Fibroblast of pulmonary artery (primary cell): ENCODE measurements around the gene ZNF407.

Experiments
- DNase-seq: peaks from one replicate; pipeline ENCODE4 v3.0.0-alpha.2; 2010; ENCODE audit warnings: low read depth
- H3K4me3 ChIP-seq: replicated peaks from 2 replicates; pipeline ENCODE4 v1.5.1; 2011; ENCODE audit warnings: low read depth, mild to moderate bottlenecking, control low read depth, low read length, moderate library complexity
- TF ChIP-seq, protein P1 (sequence below): IDR thresholded peaks from 2 replicates; pipeline ENCODE4 v1.5.1; 2011; ENCODE audit warnings: mild to moderate bottlenecking, control low read depth, low read length, inconsistent platforms; ENCODE audit errors: missing control alignments

Gene ZNF407

DNA sequence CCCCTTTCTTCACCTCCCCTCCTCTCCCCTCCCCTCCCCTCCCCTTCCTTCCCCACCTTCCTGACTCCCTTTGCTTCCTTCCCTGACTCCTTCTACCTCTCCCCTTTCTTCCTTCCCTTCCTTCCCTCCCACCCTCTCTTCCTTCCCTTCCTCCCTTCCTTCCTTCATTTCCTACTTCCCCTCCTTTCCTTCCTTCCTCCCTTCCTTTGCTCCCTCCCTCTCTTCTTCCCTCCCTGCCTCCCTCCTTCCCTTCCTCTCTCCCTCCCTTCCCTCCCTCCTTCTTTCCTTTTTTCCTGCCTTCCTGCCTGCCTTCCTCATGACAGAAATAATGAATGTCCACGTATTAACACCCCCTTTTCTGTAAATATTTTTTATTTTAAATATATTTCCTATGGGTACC, 260.2 kb downstream of the ZNF407 start:
- no peak for DNase-seq
- TF ChIP-seq, protein P1, sequence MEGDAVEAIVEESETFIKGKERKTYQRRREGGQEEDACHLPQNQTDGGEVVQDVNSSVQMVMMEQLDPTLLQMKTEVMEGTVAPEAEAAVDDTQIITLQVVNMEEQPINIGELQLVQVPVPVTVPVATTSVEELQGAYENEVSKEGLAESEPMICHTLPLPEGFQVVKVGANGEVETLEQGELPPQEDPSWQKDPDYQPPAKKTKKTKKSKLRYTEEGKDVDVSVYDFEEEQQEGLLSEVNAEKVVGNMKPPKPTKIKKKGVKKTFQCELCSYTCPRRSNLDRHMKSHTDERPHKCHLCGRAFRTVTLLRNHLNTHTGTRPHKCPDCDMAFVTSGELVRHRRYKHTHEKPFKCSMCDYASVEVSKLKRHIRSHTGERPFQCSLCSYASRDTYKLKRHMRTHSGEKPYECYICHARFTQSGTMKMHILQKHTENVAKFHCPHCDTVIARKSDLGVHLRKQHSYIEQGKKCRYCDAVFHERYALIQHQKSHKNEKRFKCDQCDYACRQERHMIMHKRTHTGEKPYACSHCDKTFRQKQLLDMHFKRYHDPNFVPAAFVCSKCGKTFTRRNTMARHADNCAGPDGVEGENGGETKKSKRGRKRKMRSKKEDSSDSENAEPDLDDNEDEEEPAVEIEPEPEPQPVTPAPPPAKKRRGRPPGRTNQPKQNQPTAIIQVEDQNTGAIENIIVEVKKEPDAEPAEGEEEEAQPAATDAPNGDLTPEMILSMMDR: no peak
- no peak overlapping the region for H3K4me3 ChIP-seq

DNA sequence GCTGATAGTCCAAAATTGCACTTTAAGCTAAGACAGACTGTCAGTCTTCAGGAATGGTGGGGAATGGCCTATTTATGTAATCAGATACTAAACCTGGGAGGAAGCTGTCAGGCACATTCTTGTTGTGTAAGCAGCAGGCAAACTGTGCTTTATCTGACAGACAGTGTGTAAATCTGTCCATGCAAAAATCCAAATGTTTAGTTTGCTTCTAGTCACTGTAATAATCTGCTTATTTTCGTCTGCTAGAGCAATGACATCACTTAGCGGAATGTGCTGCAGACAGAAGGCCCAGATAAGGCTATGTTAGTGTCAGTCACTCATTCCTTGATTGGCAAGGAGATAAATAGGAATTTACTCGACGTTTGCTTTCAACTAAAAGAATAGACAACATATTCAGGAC, 263.5 kb downstream of the ZNF407 start:
- H3K4me3 ChIP-seq: no peak overlapping the region
- peak; percentile 36 for DNase-seq
- TF ChIP-seq, protein P1: no peak

DNA sequence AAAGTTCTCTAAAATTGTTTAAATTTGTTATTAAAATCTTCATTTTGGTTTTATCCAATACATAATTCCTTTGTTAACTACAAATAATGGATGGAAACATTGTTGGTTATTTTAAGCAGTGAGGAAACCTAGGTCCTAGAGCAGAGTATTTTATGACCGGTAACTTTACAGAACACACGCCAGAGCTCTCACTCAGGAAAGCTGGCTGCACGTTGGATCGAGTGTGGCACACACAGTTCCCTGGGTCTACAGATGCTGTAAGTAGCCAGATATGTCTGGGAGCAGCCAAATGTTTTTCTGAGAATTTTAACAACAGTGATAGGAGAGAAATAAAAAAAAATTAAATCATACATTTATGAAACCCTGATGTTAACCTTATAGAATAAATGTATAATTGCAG, 264.4 kb downstream of the ZNF407 start:
- H3K4me3 ChIP-seq: no peak overlapping the region
- DNase-seq: no peak
- TF ChIP-seq, protein P1: no peak

DNA sequence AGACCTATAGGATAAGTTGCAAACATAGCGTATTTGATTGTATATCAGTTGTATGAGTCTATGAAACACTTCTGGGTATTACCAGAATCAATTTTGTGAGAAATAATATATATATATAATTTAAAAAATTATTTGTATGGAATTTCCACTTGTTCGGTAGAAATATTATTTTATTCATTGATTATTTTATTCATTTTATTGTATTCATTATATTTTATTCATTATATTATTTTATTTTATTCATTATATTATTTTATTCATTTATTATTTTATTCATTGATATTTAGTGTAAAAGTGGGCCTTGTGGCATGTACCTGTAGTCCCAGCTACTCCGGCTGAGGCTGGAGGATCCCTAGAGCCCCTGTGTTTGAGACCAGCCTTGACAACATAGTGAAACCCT, 268.9 kb downstream of the ZNF407 start:
- DNase-seq: no peak
- TF ChIP-seq, protein P1: no peak
- no peak overlapping the region for H3K4me3 ChIP-seq

DNA sequence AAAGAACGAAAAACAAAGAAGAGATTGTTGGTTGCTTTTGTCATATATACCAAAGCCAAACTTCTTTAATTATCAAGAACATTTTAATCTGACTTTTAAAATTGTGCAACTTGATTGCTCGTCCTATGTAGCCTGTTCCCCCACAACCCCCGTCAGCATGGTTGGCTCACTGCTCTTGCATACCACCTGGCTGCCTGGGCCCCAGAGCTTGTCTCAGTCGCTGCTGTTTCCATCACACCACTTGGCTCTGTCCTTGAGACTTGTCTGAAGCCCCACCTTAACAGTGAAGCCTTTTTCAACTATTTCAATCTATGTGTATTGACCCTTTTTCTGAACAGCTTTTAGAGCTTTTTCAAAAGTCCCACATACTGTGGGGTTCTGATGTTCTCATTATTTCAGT, 270.8 kb downstream of the ZNF407 start:
- TF ChIP-seq, protein P1: no peak
- no peak for DNase-seq
- H3K4me3 ChIP-seq: no peak overlapping the region

DNA sequence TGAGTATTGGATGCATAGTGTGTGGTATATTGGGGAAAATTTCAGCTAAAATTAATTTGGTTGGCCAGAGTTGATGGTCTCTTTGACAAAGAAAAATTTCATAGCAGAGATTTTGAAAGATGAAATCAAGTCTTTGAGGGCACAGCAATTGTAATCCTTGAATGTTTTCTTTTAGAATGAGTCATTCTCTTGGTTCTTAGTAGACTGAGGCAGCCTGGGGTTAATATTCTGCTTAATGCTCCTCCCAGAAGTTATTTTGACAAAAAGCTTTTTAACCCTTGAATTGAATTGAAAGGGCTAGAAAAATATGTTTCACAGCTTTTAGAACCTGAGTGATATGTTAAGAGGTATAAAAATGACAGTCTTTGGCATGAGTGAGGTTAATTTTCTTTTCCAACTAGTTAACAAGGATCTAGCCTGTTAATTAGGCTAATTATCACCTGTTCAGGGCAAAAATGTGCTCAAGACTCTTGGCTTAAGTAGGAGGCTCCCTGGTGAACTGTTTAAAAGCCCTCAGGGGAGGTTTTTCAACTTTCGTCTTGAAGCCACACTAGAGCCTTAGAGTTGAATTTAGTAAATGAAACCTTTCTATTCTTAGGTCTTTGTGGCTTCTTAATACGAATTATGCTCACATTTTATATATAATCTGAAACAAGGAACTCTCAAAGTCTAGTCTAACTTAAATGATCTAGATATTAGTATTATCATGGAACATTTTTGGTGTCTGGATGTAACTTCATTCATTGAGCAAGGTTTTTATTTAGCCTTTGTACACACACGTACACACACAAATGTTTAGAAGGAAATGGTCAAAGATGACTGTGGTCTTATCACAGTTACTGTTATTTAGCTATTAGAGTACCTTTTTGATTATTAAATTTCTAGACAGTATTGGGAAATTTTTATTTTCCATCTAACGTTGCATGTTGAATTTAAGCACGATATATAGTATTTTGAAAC, 272.5 kb downstream of the ZNF407 start:
- no peak overlapping the region for H3K4me3 ChIP-seq
- DNase-seq: peak; percentile 2
- TF ChIP-seq, protein P1: no peak

DNA sequence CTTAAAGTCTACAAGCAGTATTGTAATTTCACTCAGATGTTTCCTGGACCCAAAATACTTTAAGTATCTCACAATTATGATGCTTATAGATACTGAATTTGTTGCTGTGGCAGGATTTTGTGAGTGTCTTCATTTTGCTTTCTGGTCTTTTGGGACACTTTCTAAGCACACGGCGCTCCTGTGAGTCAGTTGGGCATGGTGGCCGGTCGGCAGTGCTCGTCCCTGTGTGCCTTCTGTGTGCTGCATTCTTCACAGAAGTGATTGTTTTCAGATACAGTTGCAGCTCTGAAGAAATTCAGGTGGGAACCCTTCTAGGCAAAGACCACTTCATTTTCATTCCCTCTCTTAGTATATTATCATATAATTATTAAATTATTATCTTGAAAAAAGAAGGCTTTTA, 273.3 kb downstream of the ZNF407 start:
- no peak overlapping the region for H3K4me3 ChIP-seq
- DNase-seq: no peak
- TF ChIP-seq, protein P1: no peak
